SU-DHL-6 (cell line): ENCODE results near the gene PRKAG3.

Experiments used
- EZH2phosphoT487 ChIP-seq: fragments of 200-600 bp; sonication (generic), shearing (Covaris generic); conservative IDR thresholded peaks from 2 replicates; pipeline ENCODE4 v1.6.1; 2018; ENCODE audit warnings: mild to moderate bottlenecking, antibody characterized with exemption, low read length, moderate library complexity, mixed read lengths
- TF ChIP-seq, protein P1 (sequence below): fragments of 200-600 bp; sonication (generic); IDR thresholded peaks from one replicate; pipeline ENCODE4 v1.5.1; 2017; ENCODE audit warnings: antibody characterized with exemption, mild to moderate bottlenecking, low read length, moderate library complexity; ENCODE audit not compliant: insufficient read depth, poor library complexity, severe bottlenecking

DNA sequence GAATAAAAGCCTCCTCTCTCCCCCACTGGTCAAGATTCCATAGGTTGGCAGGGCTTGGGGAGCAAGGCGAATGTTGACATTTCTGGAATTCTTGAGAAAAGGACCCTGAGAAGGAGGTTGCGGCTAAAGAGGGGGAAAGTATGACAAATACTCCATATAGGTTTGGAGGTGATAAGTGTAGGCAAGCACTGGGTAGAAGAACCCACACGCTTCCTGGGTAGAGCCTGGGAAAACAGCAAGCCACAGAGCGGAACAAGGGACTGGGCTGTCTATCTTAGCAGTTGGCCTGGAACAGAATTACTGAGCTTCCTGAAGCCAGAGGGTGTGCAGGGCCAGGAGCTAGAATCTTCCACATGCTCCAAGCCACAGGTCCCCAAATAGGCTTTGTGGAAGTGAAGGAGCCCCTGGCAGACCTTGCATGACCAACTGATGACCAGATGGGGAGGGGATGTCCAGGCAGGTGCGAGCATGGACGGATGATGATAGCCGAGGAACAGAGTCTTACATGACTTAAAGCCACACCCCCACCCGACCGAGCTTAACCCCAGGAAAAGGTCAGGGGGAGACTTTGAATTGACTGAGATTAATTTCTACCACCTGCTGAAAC, 9.9 kb downstream of the PRKAG3 start:
- TF ChIP-seq, protein P1, sequence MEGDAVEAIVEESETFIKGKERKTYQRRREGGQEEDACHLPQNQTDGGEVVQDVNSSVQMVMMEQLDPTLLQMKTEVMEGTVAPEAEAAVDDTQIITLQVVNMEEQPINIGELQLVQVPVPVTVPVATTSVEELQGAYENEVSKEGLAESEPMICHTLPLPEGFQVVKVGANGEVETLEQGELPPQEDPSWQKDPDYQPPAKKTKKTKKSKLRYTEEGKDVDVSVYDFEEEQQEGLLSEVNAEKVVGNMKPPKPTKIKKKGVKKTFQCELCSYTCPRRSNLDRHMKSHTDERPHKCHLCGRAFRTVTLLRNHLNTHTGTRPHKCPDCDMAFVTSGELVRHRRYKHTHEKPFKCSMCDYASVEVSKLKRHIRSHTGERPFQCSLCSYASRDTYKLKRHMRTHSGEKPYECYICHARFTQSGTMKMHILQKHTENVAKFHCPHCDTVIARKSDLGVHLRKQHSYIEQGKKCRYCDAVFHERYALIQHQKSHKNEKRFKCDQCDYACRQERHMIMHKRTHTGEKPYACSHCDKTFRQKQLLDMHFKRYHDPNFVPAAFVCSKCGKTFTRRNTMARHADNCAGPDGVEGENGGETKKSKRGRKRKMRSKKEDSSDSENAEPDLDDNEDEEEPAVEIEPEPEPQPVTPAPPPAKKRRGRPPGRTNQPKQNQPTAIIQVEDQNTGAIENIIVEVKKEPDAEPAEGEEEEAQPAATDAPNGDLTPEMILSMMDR, result no peak
- TF ChIP-seq EZH2phosphoT487, result no peak
